ENCODE results near the gene ABCC6. TPM values are rescaled to one million over a fixed set of nuclear protein-coding genes. Genes with fewer than 3 reads are reported as not detected.
"Not testable (repeated sequence)": the region's sequence is repeated elsewhere in the genome, so short reads cannot be mapped to it uniquely, and the experiment has no call there.

The ABCC6 gene
- total RNA-seq, 1 experiment from 2014 or later, result 1.1 TPM

DNA sequence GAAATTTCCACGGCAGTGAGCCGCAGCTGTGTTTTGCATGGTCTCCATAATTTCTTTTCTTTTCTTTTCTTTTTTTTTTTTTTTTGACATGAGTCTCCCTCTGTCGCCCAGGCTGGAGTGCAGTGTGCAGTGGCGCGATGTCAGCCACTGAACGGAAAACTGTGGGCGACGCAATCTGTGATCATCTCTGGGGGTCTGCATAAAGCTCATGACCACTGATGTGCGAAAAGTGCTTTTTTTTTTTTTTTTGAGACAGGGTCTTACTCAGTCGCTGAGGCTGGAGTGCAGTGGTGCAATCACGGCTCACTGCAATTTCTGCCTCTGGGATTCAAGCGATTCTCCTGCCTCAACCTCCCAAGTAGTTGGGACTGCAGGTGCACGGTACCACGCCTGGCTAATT lies 117.6 kb downstream of the ABCC6 start:
- H3K9me3 ChIP-seq (ENCODE audit: control insufficient read depth, low read depth, low read length), result no peaks in the 10 kb centered on the region
- no peak overlapping the region for H3K18ac ChIP-seq (ENCODE audit: insufficient read length, low read depth, low read length)
- Mint-ChIP-seq H3K4me3 (no peak overlapping the region), H3K9me3 (no peaks in the 10 kb centered on the region), H3K27me3 (ENCODE audit: low read depth) (no peaks in the 10 kb centered on the region), H3K27ac (no peak overlapping the region; a peak in 1 of 7 replicates), H3K36me3 (ENCODE audit: insufficient read depth in 1 of 3, low read depth in 3 of 3) (peaks cover 41 to 70% (median 70%) of the 10 kb centered on the region in 3 experiments; a peak in 6 of 7 replicates), H3K4me1 (peaks cover 6 to 9% of the 10 kb centered on the region in 2 experiments)
- H2AFZ ChIP-seq (ENCODE audit: low read length), result no peak overlapping the region
- no peak for DNase-seq
- H3K27ac ChIP-seq (ENCODE audit: insufficient read length, low read depth, low read length), result no peak overlapping the region
- no CpG with 5 or more reads among the region's 14 CpGs for WGBS (ENCODE audit: extremely low coverage, insufficient read length, low lambda C conversion rate)
- no peak overlapping the region for H2BK120ac ChIP-seq (ENCODE audit: low read depth, low read length, poor library complexity, severe bottlenecking)
- H2BK12ac ChIP-seq (ENCODE audit: insufficient read length, low read depth, low read length), result no peak overlapping the region
- no peaks in the 10 kb centered on the region for H3K4me1 ChIP-seq (ENCODE audit: insufficient read depth, low read length)
- H4K5ac ChIP-seq (ENCODE audit: insufficient read length, low read depth, low read length), result no peak overlapping the region
- H3K9ac ChIP-seq (ENCODE audit: extremely low read depth, insufficient read length, low read length), result no peak overlapping the region
- no peaks in the 10 kb centered on the region for H3K27me3 ChIP-seq (ENCODE audit: insufficient read depth, low read length)
- H3K79me2 ChIP-seq (ENCODE audit: insufficient read depth, low read length), result no peaks in the 10 kb centered on the region
- no peak overlapping the region for H4K91ac ChIP-seq (ENCODE audit: insufficient read length, low read depth, low read length)
- no peaks in the 10 kb centered on the region for H3K79me1 ChIP-seq (ENCODE audit: insufficient read depth, low read depth, low read length, poor library complexity, severe bottlenecking)
- no peak overlapping the region for H3K4ac ChIP-seq (ENCODE audit: low read depth, low read length)
- no peaks in the 10 kb centered on the region for H4K20me1 ChIP-seq (ENCODE audit: control insufficient read depth, insufficient read depth, insufficient read length)
- no peak for TF ChIP-seq CTCF (conservative IDR thresholded peaks at IDR 0.05)
- no peaks in the 10 kb centered on the region for H3K23me2 ChIP-seq (ENCODE audit: insufficient read length, low read depth, low read length, poor library complexity, severe bottlenecking)
- H3K4me2 ChIP-seq (ENCODE audit: insufficient read depth, insufficient read length, low read length), result no peak overlapping the region
- no peak overlapping the region for H3K14ac ChIP-seq (ENCODE audit: insufficient read depth, low read length)
- no peak overlapping the region for H3K23ac ChIP-seq (ENCODE audit: insufficient read length, low read depth, low read length)
- H4K8ac ChIP-seq (replicated peaks; ENCODE audit: insufficient read length, low read depth, low read length), result no peak overlapping the region
- no peak overlapping the region for H2BK20ac ChIP-seq (ENCODE audit: low read depth, low read length, poor library complexity, severe bottlenecking)
- no peak overlapping the region for H2BK15ac ChIP-seq (ENCODE audit: low read depth, low read length)
- H2BK5ac ChIP-seq (ENCODE audit: insufficient read length, low read length), result no peak overlapping the region
- H3K56ac ChIP-seq (ENCODE audit: insufficient read length, low read depth, low read length), result no peak overlapping the region
- no peak overlapping the region for H3T11ph ChIP-seq (ENCODE audit: low read length)
- no peak overlapping the region for H2AK5ac ChIP-seq (ENCODE audit: insufficient read length, low read length)

- H3K9me3 ChIP-seq (ENCODE audit: control insufficient read depth, low read depth, low read length); H2BK12ac ChIP-seq (ENCODE audit: insufficient read length, low read depth, low read length); H3K9me3 Mint-ChIP-seq; H3K23ac ChIP-seq (ENCODE audit: insufficient read length, low read depth, low read length); H4K8ac ChIP-seq (replicated peaks; ENCODE audit: insufficient read length, low read depth, low read length); H3K27ac Mint-ChIP-seq; H3K4me3 Mint-ChIP-seq; H2BK15ac ChIP-seq (ENCODE audit: low read depth, low read length); H3K27ac ChIP-seq (ENCODE audit: insufficient read length, low read depth, low read length); H3K14ac ChIP-seq (ENCODE audit: insufficient read depth, low read length); H3K27me3 ChIP-seq (ENCODE audit: insufficient read depth, low read length); H2BK5ac ChIP-seq (ENCODE audit: insufficient read length, low read length); DNase-seq; H2AFZ ChIP-seq (ENCODE audit: low read length); H3K23me2 ChIP-seq (ENCODE audit: insufficient read length, low read depth, low read length, poor library complexity, severe bottlenecking); H4K20me1 ChIP-seq (ENCODE audit: control insufficient read depth, insufficient read depth, insufficient read length); H2BK20ac ChIP-seq (ENCODE audit: low read depth, low read length, poor library complexity, severe bottlenecking); H3K27me3 Mint-ChIP-seq (ENCODE audit: low read depth); H3K4me1 ChIP-seq (ENCODE audit: insufficient read depth, low read length); H3K79me2 ChIP-seq (ENCODE audit: insufficient read depth, low read length); H4K91ac ChIP-seq (ENCODE audit: insufficient read length, low read depth, low read length); H3K18ac ChIP-seq (ENCODE audit: insufficient read length, low read depth, low read length); H2AK5ac ChIP-seq (ENCODE audit: insufficient read length, low read length); H4K5ac ChIP-seq (ENCODE audit: insufficient read length, low read depth, low read length); H3K9ac ChIP-seq (ENCODE audit: extremely low read depth, insufficient read length, low read length); H2BK120ac ChIP-seq (ENCODE audit: low read depth, low read length, poor library complexity, severe bottlenecking); H3K4ac ChIP-seq (ENCODE audit: low read depth, low read length); H3T11ph ChIP-seq (ENCODE audit: low read length); H3K79me1 ChIP-seq (ENCODE audit: insufficient read depth, low read depth, low read length, poor library complexity, severe bottlenecking); H3K56ac ChIP-seq (ENCODE audit: insufficient read length, low read depth, low read length); H3K4me2 ChIP-seq (ENCODE audit: insufficient read depth, insufficient read length, low read length); H3K4me1 Mint-ChIP-seq: not testable (repeated sequence)
- WGBS (ENCODE audit: extremely low coverage, insufficient read length, low lambda C conversion rate), result no CpG with 5 or more reads among the region's 21 CpGs
- peaks cover 37 to 68% (median 68%) of the 10 kb centered on the region in 3 experiments; a peak in 6 of 7 replicates for H3K36me3 Mint-ChIP-seq (ENCODE audit: insufficient read depth in 1 of 3, low read depth in 3 of 3)
Measured at GRCh38 chr16:16104804-16105141, 118.5 kb downstream of the ABCC6 start.
